Stromal cell of bone marrow (primary cell): ENCODE results near the gene APLF.
"Not testable (repeated sequence)": the region's sequence is repeated elsewhere in the genome, so short reads cannot be mapped to it uniquely, and the experiment has no call there.

Experiments
- DNase-seq: peaks from one replicate; pipeline ENCODE4 v3.0.0-alpha.2; 2012; ENCODE audit warnings: low read depth

APLF gene

GRCh38 chr2:68476454-68476853, 9.1 kb downstream of the APLF start:
- no peak for DNase-seq

- no peak for DNase-seq
Measured at GRCh38 chr2:68478688-68479087, 11.3 kb downstream of the APLF start.

GRCh38 chr2:68482296-68482820, 15.0 kb downstream of the APLF start:
- no peak for DNase-seq

- DNase-seq = no peak
Measured at GRCh38 chr2:68483011-68483410, 15.6 kb downstream of the APLF start.

- no peak for DNase-seq
Measured at GRCh38 chr2:68487773-68488355, 20.5 kb downstream of the APLF start.

- DNase-seq = not testable (repeated sequence)
Measured at GRCh38 chr2:68488605-68489004, 21.2 kb downstream of the APLF start.

- no peak for DNase-seq
Measured at GRCh38 chr2:68489282-68489681, 21.9 kb downstream of the APLF start.

- DNase-seq = no peak
Measured at GRCh38 chr2:68491582-68491981, 24.2 kb downstream of the APLF start.

GRCh38 chr2:68499133-68499532, 31.7 kb downstream of the APLF start:
- DNase-seq = no peak

GRCh38 chr2:68500649-68501048, 33.3 kb downstream of the APLF start:
- no peak for DNase-seq

GRCh38 chr2:68501768-68502167, 34.4 kb downstream of the APLF start:
- DNase-seq = no peak

- DNase-seq = no peak
Measured at GRCh38 chr2:68505603-68506159, 38.3 kb downstream of the APLF start.

- DNase-seq = no peak
Measured at GRCh38 chr2:68506170-68506569, 38.8 kb downstream of the APLF start.

- no peak for DNase-seq
Measured at GRCh38 chr2:68512326-68512725, 44.9 kb downstream of the APLF start.

GRCh38 chr2:68512966-68513365, 45.6 kb downstream of the APLF start:
- DNase-seq = no peak

GRCh38 chr2:68514316-68514929, 47.0 kb downstream of the APLF start:
- DNase-seq = no peak

GRCh38 chr2:68516051-68516955, 48.9 kb downstream of the APLF start:
- DNase-seq = no peak

- no peak for DNase-seq
Measured at GRCh38 chr2:68519236-68519635, 51.9 kb downstream of the APLF start.

GRCh38 chr2:68521037-68521436, 53.7 kb downstream of the APLF start:
- no peak for DNase-seq

- not testable (repeated sequence) for DNase-seq
Measured at GRCh38 chr2:68526943-68527342, 59.6 kb downstream of the APLF start.

- not testable (repeated sequence) for DNase-seq
Measured at GRCh38 chr2:68527343-68528081, 60.1 kb downstream of the APLF start.

GRCh38 chr2:68529156-68529555, 61.8 kb downstream of the APLF start:
- DNase-seq = not testable (repeated sequence)
